Psoas muscle (tissue), 8 donors: ENCODE data around the gene CACNB4. TPM values are rescaled to one million over a fixed set of nuclear protein-coding genes. Genes with fewer than 3 reads are reported as not detected.

Source experiments
- ATAC-seq, 4 donors: fragments of 200-7000 bp; cut with Tn5 transposase; one replicate each; pipeline ENCODE4 v1.9.1; 2020; ENCODE audit warnings: moderate library complexity in 3 of 4, mild to moderate bottlenecking in 2 of 4
- DNase-seq, 2 donors: peaks; one replicate each; pipeline ENCODE4 v3.0.0-alpha.2; 2020
- H3K27ac ChIP-seq: fragments of 200-600 bp; one replicate; pipeline ENCODE4 v1.8.0; 2022
- H3K27me3 ChIP-seq, 3 donors: fragments of 200-600 bp in 1 of 3; one replicate each; pipeline versions ENCODE4 v1.6.1 to v1.8.0; 2013 to 2022; ENCODE audit warnings: low read length in 2 of 3, mild to moderate bottlenecking in 2 of 3, moderate library complexity in 1 of 3; ENCODE audit not compliant: insufficient read depth in 3 of 3
- H3K36me3 ChIP-seq, 2 donors: fragments of 200-600 bp in 1 of 2; one replicate each; pipeline versions ENCODE4 v1.6.1 to v1.8.0; 2013 to 2022; ENCODE audit warnings: low read depth in 1 of 2, mild to moderate bottlenecking in 1 of 2, moderate library complexity in 1 of 2; ENCODE audit not compliant: insufficient read depth in 1 of 2
- H3K4me1 ChIP-seq: fragments of 200-600 bp; one replicate; pipeline ENCODE4 v1.8.0; 2022
- H3K4me3 ChIP-seq: fragments of 200-600 bp; one replicate; pipeline ENCODE4 v1.8.0; 2022; ENCODE audit warnings: mild to moderate bottlenecking
- H3K9me3 ChIP-seq: fragments of 200-600 bp; one replicate; pipeline ENCODE4 v1.8.0; 2022
- CTCF ChIP-seq: fragments of 200-600 bp; IDR thresholded peaks from one replicate; pipeline ENCODE4 v1.8.0; 2022; ENCODE audit warnings: antibody characterized with exemption
- WGBS, 3 donors: extraction: QIAGEN DNeasy Blood & Tissue Kit; methylation state at CpG; one replicate each; pipeline versions ENCODE4 v1.1.6 to v1.1.7; 2013; 5-methylcytosine and 5-hydroxymethylcytosine counted together
- intact Hi-C, 2 donors: fragments of 100-400 bp; cut with DNase I; formaldehyde crosslinking; loops; one replicate each; pipeline versions ENCODE4 v1.11.0 to v1.14.2; 2022
- polyA plus RNA-seq, 3 donors: library from polyadenylated mRNA; stranded (reverse); fragments of 200-250 nt; gene quantifications; one replicate each; pipeline ENCODE4 v1.2.3, GENCODE V29; 2013
- total RNA-seq, 4 donors: library from RNA; stranded (reverse); fragmentation: NEBNext Ultra II Directional in 2 of 4; extraction: Animal tissue kit (Norgen Biotek cat#: 25700) in 2 of 4; gene quantifications; one replicate each; pipeline versions ENCODE4 v1.2.1 to v1.2.4, GENCODE V29; 2021 to 2023
- donor health status: healthy with polysubstance abuse.
- donor health status: DM: no; HTN: no; CAD: no; lungs with moderate emphysema.
- donor health status: Bipolar disorder and iron deficiency.
- donor health status: healthy.
- donor health status: DM: yes; HTN: yes; CAD: no.
- donor health status: DM: no; HTN: no; CAD: no.
- donor health status: DM: no; HTN: no; CAD: no.
- donor health status: DM: yes; HTN: yes; CAD: no.

Gene CACNB4
- total and polyA plus RNA-seq, 7 donors = 0.10 to 1.1 (median 0.21) TPM

- Histone ChIP-seq H3K4me1 (no peaks in the 10 kb centered on the region), H3K4me3 (no peak overlapping the region), H3K27ac (no peak overlapping the region), H3K36me3 (no peaks in the 10 kb centered on the region), H3K27me3 (no peaks in the 10 kb centered on the region), H3K9me3 (no peaks in the 10 kb centered on the region)
- 47 to 74% (median 53%) methylated on average over 3 of the region's 3 CpGs for WGBS, 3 donors
- ATAC-seq (no peak), DNase-seq (no peak)
- intact Hi-C loops = no loop called here
- no peak for TF ChIP-seq CTCF
Observed at GRCh38 chr2:151977631-151978030, 121.2 kb downstream of the CACNB4 start.

- ATAC-seq (no peak), DNase-seq (no peak)
- Histone ChIP-seq H3K4me1 (no peaks in the 10 kb centered on the region), H3K4me3 (no peak overlapping the region), H3K27ac (no peak overlapping the region), H3K9me3 (no peaks in the 10 kb centered on the region), H3K27me3 (no peaks in the 10 kb centered on the region), H3K36me3 (no peaks in the 10 kb centered on the region)
- intact Hi-C loops = no loop called here
- 75 to 86% (median 83%) methylated on average over 2 of the region's 2 CpGs for WGBS, 3 donors
- no peak for TF ChIP-seq CTCF
Observed at GRCh38 chr2:151976945-151977353, 121.9 kb downstream of the CACNB4 start.

GRCh38 chr2:151975460-151976414, 123.1 kb downstream of the CACNB4 start:
- Histone ChIP-seq H3K4me3 (no peak overlapping the region), H3K4me1 (no peaks in the 10 kb centered on the region), H3K9me3 (no peaks in the 10 kb centered on the region), H3K27me3 (no peaks in the 10 kb centered on the region), H3K36me3 (no peaks in the 10 kb centered on the region), H3K27ac (no peak overlapping the region)
- WGBS, 3 donors = 92 to 94% (median 93%) methylated on average over 15 of the region's 15 CpGs
- intact Hi-C loops = no loop called here
- no peak for DNase-seq
- no peak for TF ChIP-seq CTCF
- ATAC-seq = no peak

- no peak for ATAC-seq
- H3K4me1 ChIP-seq = no peaks in the 10 kb centered on the region
- H3K27me3 ChIP-seq = no peaks in the 10 kb centered on the region
- WGBS, 3 donors = 76 to 94% (median 86%) methylated on average over 3 of the region's 3 CpGs
- no peak overlapping the region for H3K4me3 ChIP-seq
- no peaks in the 10 kb centered on the region for H3K36me3 ChIP-seq
- no peak for DNase-seq
- no peaks in the 10 kb centered on the region for H3K9me3 ChIP-seq
- TF ChIP-seq CTCF = no peak
- H3K27ac ChIP-seq = no peak overlapping the region
- intact Hi-C loops = no loop called here
Observed at GRCh38 chr2:151974988-151975387, 123.9 kb downstream of the CACNB4 start.
